BLaER1 (cell line): ENCODE measurements around the gene LST1.
A peak's percentile ranks its signal among the peaks of the same experiment; 100 is the strongest.

Source experiments
- H3K27ac ChIP-seq: shearing (Covaris generic); formaldehyde crosslinking; 2 replicates; pipeline ENCODE4 v1.8.1; 2022
- H3K27me3 ChIP-seq: shearing (Covaris generic); formaldehyde crosslinking; 2 replicates; pipeline ENCODE4 v1.8.1; 2022
- H3K36me3 ChIP-seq: shearing (Covaris generic); formaldehyde crosslinking; 2 replicates; pipeline ENCODE4 v1.8.1; 2022
- H3K4me1 ChIP-seq: shearing (Covaris generic); formaldehyde crosslinking; 2 replicates; pipeline ENCODE4 v1.8.1; 2022
- H3K4me2 ChIP-seq: shearing (Covaris generic); formaldehyde crosslinking; 2 replicates; pipeline ENCODE4 v1.8.1; 2022
- H3K4me3 ChIP-seq: shearing (Covaris generic); formaldehyde crosslinking; 2 replicates; pipeline ENCODE4 v1.8.1; 2022
- H3K9ac ChIP-seq: shearing (Covaris generic); formaldehyde crosslinking; 2 replicates; pipeline ENCODE4 v1.8.1; 2022
- H3K9me3 ChIP-seq: shearing (Covaris generic); formaldehyde crosslinking; 2 replicates; pipeline ENCODE4 v1.8.1; 2022
- H4K20me1 ChIP-seq: shearing (Covaris generic); formaldehyde crosslinking; 2 replicates; pipeline ENCODE4 v1.8.1; 2022
- Cebpa-rat ChIP-seq: shearing (Covaris generic); IDR thresholded peaks from 2 replicates; pipeline ENCODE4 v1.8.1; 2022

The LST1 gene

DNA sequence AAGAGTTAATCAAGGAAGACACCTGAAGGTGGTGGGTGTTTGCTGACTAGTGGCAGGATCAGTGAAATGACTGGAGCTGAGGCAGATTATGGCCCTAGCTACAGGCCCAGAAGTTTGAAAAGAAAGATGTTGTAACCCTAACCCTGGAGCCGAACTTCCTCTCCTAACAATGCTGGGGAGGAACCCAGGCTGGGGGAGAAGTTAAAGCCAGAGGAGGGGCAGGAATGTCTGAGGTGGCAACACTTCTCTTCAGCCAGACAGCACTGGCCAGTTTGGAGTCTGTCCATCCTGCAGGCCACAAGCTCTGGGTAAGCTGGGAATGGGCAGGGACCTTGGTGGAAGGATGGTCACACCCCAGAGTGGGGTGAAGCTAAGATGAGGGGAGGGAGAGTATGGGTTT is at the start of gene LST1:
Gene LST1 (plus strand): TSS at position 270 of the 400 bp plus-strand sequence. CDS start 1,023 bp downstream, outside the sequence.
- Histone ChIP-seq H3K27me3 (no peaks in the 10 kb centered on the region), H3K36me3 (no peaks in the 10 kb centered on the region), H3K27ac (peak within 1 kb of the TSS; percentile 84), H3K4me2 (peak within 1 kb of the TSS; percentile 88), H3K4me3 (peak within 1 kb of the TSS; percentile 27; the same call in 1 of the 2 replicates), H3K9ac (peak within 1 kb of the TSS; percentile 51), H4K20me1 (no peaks in the 10 kb centered on the region), H3K9me3 (no peaks in the 10 kb centered on the region), H3K4me1 (peaks cover 77% of the 10 kb centered on the region)
- TF ChIP-seq Cebpa-rat: no peak

DNA sequence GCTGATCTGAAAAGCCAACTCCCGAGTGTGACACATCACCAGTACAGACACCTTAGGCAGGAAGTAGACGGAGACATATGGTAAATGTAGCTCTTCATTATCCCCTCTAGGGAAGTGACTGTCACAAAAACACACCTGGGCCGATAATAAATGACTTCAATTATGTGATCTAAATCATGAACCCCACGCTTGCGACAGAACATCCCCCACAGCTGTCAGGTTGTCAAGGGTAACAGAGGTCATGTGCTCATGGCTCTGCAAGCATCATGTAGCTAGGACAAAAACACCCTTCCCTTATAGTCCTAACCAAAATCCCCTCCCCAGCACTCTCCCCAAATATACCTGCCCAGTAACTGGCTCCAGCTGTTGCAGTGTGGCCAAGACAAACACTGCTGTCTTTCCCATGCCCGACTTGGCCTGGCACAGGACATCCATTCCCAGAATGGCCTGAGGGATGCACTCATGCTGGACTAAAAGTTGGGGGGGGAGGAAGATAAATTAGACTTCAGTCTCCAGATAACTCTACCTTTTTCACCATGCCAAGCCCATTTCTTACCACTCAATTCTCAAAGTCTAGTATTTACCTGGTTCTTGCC is 47.2 kb upstream of the LST1 start:
- H3K9ac ChIP-seq: peak overlapping the region; percentile 97; the same call in 1 of the 2 replicates
- no peak for TF ChIP-seq Cebpa-rat
- H3K27me3 ChIP-seq: no peaks in the 10 kb centered on the region
- H3K36me3 ChIP-seq: peaks cover 69% of the 10 kb centered on the region
- peak overlapping the region; percentile 98 for H3K4me2 ChIP-seq
- peaks cover 44% of the 10 kb centered on the region for H3K4me1 ChIP-seq
- H3K27ac ChIP-seq: no peak overlapping the region
- peaks cover 73% of the 10 kb centered on the region for H4K20me1 ChIP-seq
- H3K4me3 ChIP-seq: peak overlapping the region; percentile 87
- H3K9me3 ChIP-seq: no peaks in the 10 kb centered on the region

DNA sequence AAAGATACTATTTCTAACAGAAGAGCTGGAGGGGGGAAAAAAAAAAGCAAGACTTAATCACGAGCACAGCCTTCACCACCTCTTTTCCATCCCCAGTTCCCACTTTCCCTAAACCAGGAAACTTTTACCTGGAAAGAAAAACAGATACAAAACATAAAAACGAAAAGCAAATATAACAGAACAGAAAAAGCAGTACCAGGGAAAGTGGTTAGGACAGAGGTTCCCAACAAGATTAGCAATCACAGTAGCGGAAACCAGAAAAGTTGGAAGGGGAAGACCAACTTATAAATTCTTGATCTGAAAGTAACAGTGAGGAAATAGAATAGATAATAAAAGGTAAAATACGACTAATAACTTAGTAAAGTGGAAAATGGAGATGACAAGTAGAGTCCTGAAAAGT is 45.4 kb upstream of the LST1 start:
- TF ChIP-seq Cebpa-rat: no peak
- Histone ChIP-seq H3K27ac (peak overlapping the region; percentile 97), H3K9me3 (no peaks in the 10 kb centered on the region), H3K27me3 (no peaks in the 10 kb centered on the region), H3K36me3 (peaks cover 51% of the 10 kb centered on the region), H3K4me2 (peak overlapping the region; percentile 98), H3K9ac (peak overlapping the region; percentile 97), H3K4me1 (peaks cover 59% of the 10 kb centered on the region), H4K20me1 (peaks cover 56% of the 10 kb centered on the region), H3K4me3 (peak overlapping the region; percentile 87)

DNA sequence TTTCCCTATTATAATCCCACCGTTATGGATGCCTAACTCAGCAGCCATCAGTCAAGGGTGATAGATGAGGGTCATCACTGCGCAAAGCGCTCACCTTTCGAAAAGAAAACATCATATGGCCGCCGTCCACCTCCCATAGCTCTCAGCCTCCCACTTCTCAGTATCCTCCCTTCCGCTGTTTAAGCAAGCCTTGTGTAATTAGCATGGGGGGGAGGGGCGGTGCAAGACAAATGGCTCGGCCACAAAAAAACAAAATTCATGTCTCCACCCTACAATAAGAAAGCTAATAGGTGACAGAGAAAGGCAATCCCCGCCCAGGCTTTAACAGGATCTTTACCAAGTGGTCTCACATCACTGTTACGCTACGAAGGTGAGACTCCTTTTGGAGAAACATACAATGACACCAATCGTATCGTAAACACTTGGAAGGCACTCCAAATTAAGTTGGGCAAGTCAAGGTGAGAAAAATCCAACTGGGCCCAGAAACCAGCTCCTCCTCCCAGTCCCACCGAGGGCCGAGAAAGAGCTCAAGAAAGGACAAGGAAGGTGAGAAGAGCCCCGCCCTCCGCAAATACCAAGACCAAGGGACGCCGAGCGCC is 44.9 kb upstream of the LST1 start:
- H3K4me2 ChIP-seq: peak overlapping the region; percentile 98
- peak overlapping the region; percentile 97 for H3K27ac ChIP-seq
- peak overlapping the region; percentile 97 for H3K9ac ChIP-seq
- no peak for TF ChIP-seq Cebpa-rat
- H3K9me3 ChIP-seq: no peaks in the 10 kb centered on the region
- peaks cover 64% of the 10 kb centered on the region for H3K4me1 ChIP-seq
- peaks cover 51% of the 10 kb centered on the region for H4K20me1 ChIP-seq
- no peaks in the 10 kb centered on the region for H3K27me3 ChIP-seq
- H3K4me3 ChIP-seq: peak overlapping the region; percentile 87
- H3K36me3 ChIP-seq: peaks cover 46% of the 10 kb centered on the region

DNA sequence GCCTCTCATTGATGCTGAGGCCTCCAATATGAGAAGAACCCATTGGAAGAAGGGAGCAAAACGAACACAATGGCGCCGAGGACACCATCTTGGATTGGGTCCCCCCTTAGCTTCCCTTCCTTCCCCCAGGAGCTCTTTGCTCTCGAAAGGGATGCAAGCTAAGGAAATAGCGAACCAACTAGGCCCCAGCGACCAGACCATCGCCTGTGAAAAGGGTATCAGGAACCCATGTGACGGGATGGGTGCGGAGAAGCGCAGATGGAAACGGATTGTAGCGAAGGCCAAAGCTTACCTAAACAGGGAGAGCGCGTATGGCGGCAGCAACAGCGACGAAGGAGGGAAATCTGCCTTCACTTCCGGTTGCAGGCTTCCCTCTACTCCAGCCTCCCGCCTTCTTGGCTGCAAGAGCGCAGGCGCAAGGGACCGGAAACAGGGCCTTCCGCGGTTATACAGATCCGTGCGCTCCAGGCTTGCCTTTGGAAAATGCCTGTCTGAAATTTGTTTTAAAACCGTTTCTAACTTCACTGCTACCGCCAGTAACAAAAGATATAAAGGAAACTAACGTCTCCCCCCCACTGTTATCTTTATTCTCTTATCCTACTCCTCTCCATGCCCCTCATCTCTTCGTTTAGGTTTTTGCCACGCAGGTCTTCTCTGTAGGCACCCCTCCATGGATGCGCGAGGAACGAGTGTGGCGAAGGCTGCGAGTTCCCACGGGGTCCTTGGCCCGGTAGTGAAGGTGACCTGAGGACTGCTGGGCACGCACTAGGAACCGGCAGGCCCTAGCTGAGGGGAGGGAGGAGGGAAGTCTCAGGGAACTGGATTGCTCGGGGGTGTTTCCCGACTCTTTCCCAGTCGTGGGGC is 44.2 kb upstream of the LST1 start, which contains the start of gene DDX39B:
Gene DDX39B (minus strand): TSS at position 346 of the 864 bp plus-strand sequence. CDS start 1,471 bp downstream, outside the sequence.
- TF ChIP-seq Cebpa-rat: no peak
- Histone ChIP-seq H3K9me3 (no peaks in the 10 kb centered on the region), H3K27ac (peak within 1 kb of the TSS; percentile 97), H3K36me3 (peaks cover 39% of the 10 kb centered on the region), H3K9ac (peak within 1 kb of the TSS; percentile 97), H3K27me3 (no peaks in the 10 kb centered on the region), H3K4me2 (peak within 1 kb of the TSS; percentile 98), H4K20me1 (peaks cover 43% of the 10 kb centered on the region), H3K4me3 (peak within 1 kb of the TSS; percentile 87), H3K4me1 (peaks cover 67% of the 10 kb centered on the region)

DNA sequence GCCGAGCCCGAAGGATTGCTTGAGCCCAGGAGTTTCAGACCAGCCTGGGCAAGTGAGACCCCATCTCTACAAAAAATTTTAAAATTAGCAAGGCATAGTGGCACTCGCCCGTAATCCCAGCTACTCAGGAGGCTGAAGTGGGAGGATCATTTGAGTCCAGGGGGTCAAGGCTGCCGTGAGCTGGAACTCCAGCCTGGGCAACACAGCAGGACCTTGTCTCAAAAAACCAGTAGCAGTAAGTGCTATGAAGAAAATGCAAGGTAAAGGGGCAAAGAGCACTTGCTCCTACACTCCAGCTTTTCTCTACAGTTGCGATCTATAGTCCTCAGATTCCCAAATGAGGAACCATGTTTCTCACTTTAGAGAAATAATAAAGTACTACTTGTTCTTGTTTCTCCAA is 42.4 kb upstream of the LST1 start:
- Histone ChIP-seq H3K9me3 (no peaks in the 10 kb centered on the region), H3K36me3 (peaks cover 21% of the 10 kb centered on the region), H3K27ac (no peak overlapping the region), H3K4me2 (peak overlapping the region; percentile 87), H3K27me3 (no peaks in the 10 kb centered on the region), H3K9ac (no peak overlapping the region), H3K4me3 (no peak overlapping the region), H3K4me1 (peaks cover 65% of the 10 kb centered on the region), H4K20me1 (peaks cover 26% of the 10 kb centered on the region)
- no peak for TF ChIP-seq Cebpa-rat

DNA sequence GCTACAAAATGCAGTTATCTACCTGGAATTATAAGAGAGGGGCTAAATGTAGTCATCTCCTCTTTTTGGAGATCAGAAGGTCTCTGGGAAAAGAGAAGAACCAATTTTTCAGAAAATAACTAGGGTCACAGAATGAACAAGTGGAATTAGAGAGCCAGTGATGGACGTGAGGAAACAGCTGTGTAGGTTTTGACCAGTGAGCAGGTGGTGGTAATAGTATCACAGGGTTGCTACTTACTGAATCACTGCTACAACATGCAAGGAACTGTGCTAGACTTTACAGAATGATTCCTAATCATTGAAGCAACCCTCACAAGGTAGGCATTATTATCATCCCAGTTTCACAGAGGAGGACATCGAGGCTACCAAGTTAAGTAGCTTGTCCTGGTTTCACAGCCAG is 41.4 kb upstream of the LST1 start:
- Histone ChIP-seq H3K36me3 (peaks cover 13% of the 10 kb centered on the region), H3K27ac (0 out of 2 replicates have a peak overlapping the region, but pooled peaks have one; percentile 64), H3K4me3 (no peak overlapping the region), H3K27me3 (no peaks in the 10 kb centered on the region), H3K4me1 (peaks cover 65% of the 10 kb centered on the region), H3K9ac (peak overlapping the region; percentile 61), H3K9me3 (no peaks in the 10 kb centered on the region), H4K20me1 (peaks cover 16% of the 10 kb centered on the region), H3K4me2 (peak overlapping the region; percentile 93)
- TF ChIP-seq Cebpa-rat: no peak

DNA sequence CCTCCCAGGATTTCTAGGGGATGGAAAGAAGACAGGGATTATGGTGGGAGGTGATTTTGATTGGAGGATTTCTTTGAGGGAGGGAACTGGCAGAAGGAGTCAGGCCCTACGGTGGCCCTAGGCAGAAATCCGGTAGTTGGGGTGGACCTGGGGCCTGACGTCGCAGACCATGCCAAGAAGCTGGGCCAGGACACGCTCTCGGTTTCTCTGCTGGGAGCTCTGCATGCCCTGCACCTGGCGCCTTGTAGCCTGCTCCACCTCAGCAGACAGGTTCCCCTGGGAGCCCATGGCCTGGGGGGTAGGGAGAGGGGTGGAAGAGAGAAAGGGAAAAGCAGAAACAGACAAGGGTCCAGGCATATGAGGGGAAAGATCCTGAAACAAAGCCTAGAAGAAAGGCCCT is 40.8 kb upstream of the LST1 start:
- no peaks in the 10 kb centered on the region for H3K9me3 ChIP-seq
- peaks cover 65% of the 10 kb centered on the region for H3K4me1 ChIP-seq
- H3K4me2 ChIP-seq: peak overlapping the region; percentile 93
- no peak for TF ChIP-seq Cebpa-rat
- H3K27me3 ChIP-seq: no peaks in the 10 kb centered on the region
- peak overlapping the region; percentile 64 for H3K27ac ChIP-seq
- peak overlapping the region; percentile 61 for H3K9ac ChIP-seq
- H3K4me3 ChIP-seq: peak overlapping the region; percentile 63
- H3K36me3 ChIP-seq: peaks cover 8% of the 10 kb centered on the region
- peaks cover 9% of the 10 kb centered on the region for H4K20me1 ChIP-seq

DNA sequence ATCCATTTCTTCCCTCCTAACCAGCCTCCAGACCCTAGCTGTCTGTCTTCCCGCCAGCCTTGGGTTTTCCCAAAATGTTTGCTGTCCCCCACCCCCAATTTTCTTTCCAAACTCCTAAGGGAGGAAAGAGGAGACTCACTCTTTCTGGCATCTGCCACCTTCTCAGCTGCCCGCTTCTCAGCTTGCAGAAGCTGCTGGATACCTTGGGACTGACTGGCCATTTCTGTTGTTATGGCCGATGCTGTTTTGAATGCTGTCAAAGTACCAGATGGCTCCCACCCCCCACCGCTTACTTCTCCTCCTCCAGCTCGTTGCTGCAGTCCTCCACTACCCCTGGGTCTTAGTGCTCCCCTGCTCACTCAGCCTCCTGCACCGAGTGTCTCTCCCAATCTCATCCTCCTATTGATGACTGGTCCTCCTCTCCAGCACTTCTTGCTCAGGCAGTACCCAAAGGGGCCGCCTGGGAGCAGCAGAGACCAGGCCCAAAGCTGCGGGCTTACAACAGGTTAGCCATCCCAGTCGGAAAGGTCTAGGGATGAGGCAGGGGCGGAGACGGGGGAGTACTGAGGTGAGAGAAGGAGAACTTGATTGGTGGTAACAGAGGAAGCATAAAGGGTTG is 39.6 kb upstream of the LST1 start, which contains the start of gene ATP6V1G2:
Gene ATP6V1G2 (minus strand): TSS at position 270 of the 619 bp plus-strand sequence. CDS start 49 bp downstream, at position 221.
- peak within 1 kb of the TSS; percentile 78 for H3K9ac ChIP-seq
- H3K4me1 ChIP-seq: peaks cover 73% of the 10 kb centered on the region
- H4K20me1 ChIP-seq: no peaks in the 10 kb centered on the region
- no peaks in the 10 kb centered on the region for H3K9me3 ChIP-seq
- peaks cover 12% of the 10 kb centered on the region; the same call in 1 of the 2 replicates for H3K36me3 ChIP-seq
- peak within 1 kb of the TSS; percentile 84 for H3K27ac ChIP-seq
- no peak for TF ChIP-seq Cebpa-rat
- peak within 1 kb of the TSS; percentile 93 for H3K4me2 ChIP-seq
- peak within 1 kb of the TSS; percentile 63 for H3K4me3 ChIP-seq
- no peaks in the 10 kb centered on the region for H3K27me3 ChIP-seq
